Suppressor macrophage (primary cell): ENCODE data around the gene RAB27A.
"Not testable (repeated sequence)": the region's sequence is repeated elsewhere in the genome, so short reads cannot be mapped to it uniquely, and the experiment has no call there.

ENCODE experiments used
- DNase-seq, 4 experiments: peaks; one replicate each; pipeline ENCODE4 v3.0.0-alpha.2; 2020 to 2022

The RAB27A gene

DNA sequence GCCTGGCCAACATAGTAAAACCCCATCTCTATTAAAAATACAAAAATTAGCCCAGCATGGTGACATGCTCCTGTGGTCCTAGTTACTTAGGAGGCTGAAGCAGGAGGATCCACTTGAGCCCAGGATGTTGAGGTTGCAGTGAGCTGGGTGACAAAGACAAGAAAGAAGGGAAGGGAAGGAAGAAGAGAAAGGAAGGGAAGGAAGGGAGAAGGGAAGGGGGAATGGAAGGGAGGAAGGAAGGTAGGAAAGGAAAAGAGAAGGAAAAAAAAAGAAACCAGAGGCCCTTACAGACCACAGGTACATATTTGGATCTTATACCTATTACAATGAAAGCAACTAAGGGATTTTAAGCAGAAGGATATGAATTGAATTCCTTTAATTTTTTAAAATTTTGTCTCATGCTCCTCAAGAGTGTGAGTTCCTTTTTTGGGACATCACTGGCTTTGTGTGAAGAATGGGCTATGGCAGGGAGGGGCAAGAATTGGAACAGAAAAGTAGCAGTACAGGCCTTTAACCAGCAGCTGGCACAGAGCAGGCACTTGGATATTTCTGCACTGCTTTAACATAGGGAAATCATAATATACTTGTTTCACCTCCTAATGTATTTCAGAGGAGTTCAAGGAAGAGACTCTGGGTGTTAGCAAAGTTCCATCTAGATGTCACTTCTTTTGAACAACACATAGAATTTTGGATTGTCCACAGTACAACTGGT, 7.9 kb downstream of the RAB27A start:
- DNase-seq = peak in 3 of 4 experiments; percentile 25 to 37 (median 34)

DNA sequence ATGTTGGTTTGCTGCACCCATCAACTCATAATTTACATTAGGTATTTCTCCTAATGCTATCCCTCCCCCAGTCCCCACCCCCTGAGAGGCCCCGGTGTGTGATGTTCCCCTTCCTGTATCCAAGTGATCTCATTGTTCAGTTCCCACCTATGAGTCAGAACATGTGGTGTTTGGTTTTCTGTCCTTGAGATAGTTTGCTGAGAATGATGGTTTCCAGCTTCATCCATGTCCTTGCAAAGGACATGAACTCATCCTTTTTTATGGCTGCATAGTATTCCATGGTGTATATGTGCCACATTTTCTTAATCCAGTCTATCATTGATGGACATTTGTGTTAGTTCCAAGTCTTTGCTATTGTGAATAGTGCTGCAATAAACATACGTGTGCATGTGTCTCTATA, 9.0 kb downstream of the RAB27A start:
- DNase-seq = peak in 1 of 4 experiments; percentile 31

- DNase-seq = peak; percentile 66 to 79 (median 74)
Observed at GRCh38 chr15:55279746-55280351, 9.8 kb downstream of the RAB27A start.

- DNase-seq = no peak
Observed at GRCh38 chr15:55279100-55279745, 10.4 kb downstream of the RAB27A start.

GRCh38 chr15:55277715-55278114, 11.9 kb downstream of the RAB27A start:
- no peak for DNase-seq

GRCh38 chr15:55277116-55277564, 12.5 kb downstream of the RAB27A start:
- DNase-seq = peak in 2 of 4 experiments; percentile 24 to 46

DNA sequence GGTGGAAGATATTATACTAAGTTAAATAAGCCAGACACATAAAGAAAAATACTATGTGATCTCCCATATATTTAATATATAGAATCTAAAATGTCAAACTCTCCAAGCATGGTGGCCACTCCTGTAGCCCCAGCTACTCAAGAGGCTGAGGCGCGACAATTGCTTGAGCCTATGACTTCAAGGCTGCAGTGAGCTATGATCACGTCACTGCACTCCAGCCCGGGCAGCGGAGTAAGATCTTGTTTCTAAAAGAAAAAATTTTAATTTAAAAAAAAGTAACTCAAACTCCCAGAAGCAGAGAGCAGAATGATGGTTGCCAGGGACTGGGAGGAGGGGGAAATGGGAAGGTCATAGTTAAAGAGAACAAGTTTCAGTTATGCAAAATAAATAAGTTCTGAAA, 13.3 kb downstream of the RAB27A start:
- DNase-seq = no peak

GRCh38 chr15:55270291-55270690, 19.3 kb downstream of the RAB27A start:
- no peak for DNase-seq

- DNase-seq = no peak
Observed at GRCh38 chr15:55268176-55268695, 21.4 kb downstream of the RAB27A start.

DNA sequence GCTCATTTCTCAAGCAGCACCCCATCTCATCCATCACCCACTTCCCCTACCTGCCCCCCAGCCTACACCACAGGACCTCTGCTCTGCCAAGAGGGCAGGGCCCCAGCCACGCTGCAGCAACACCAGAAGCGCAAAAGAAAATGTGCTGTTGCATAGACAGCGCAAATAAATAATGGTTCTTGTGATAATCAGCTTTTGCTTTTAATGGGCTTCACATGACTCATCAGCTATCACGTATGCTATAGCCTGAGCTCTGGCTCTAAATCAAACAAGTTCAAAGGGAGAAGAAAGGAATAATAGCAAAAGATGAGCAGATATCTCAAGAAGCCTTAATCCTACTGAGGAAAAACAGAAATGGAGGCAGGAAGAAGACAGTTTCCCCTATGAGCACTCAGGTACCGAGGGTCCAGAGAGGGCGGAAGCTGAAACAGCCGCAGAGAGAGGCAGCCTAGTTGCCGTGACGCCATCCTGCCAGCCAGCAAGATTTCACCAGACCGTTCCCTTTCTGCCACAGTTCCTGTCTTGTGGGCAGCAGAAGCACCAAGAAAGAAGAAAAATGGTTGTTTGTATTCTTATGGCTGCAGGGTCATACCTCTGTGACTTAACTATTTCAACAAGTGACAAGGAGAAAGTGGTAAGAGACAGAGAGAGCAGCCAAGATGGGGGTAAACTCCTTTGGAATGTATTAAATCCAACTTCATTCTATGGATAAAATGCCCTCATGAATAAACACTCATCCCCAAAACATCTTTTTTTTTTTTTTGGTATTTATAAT, 22.0 kb downstream of the RAB27A start:
- DNase-seq = peak; percentile 78 to 87 (median 86)

GRCh38 chr15:55266547-55266946, 23.1 kb downstream of the RAB27A start:
- no peak for DNase-seq

DNA sequence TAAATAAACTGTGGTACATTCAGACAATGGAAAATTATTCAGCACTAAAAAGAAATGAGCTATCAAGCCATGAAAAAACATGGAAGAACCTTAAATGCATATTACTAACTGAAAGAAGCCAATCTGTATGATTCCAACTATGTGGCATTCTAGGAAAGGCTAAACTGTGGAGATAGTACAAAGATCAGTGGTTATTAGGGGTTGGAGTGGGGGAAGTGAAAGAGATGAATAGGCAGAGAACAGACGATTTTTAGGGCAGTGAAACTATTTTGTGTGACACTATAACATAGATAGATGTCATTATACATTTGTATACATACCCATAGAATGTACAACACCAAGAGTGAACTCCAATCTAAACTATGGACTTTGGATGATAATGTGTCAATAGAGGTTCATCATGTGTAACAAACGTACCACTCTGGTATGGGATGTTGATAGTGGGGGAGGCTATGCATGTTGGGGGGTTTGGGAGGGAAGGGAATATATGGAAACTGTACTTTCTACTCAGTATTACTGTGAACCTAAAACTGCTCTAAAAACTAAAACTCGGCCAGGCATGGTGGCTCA, 29.0 kb downstream of the RAB27A start:
- peak in 1 of 4 experiments; percentile 52 for DNase-seq

GRCh38 chr15:55257938-55258337, 31.7 kb downstream of the RAB27A start:
- no peak for DNase-seq

DNA sequence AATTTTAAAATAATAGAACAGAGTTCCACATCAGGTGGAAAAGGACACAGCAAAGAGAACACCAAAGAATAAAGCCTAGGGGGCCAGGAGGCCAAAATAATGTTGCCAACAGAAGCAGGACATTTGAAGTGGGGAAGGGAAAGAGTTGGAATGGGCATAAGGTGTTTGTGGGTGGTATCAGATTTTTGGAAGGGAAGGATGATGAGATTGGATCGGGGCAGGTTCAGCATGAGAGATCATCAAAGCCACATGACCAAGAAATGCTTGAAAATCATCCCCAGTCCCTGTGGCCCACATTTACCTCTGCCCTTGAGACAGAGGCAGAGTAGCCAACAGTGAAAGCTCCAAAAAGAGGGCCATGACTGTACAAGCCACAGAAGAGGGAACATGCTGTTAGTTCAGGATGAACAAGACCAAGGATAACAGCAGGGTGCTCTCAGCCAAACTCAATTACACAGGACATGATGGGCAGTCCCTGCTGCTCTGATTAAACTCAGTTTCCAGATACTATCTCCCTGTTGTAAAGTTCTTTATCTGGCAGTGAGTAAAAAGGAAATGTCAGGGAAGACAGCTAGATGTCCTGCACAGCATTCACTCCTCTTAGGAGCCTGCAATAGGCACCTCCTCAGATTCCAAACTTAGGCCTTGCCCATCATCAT, 32.5 kb downstream of the RAB27A start:
- DNase-seq = no peak

GRCh38 chr15:55256281-55257011, 33.2 kb downstream of the RAB27A start:
- DNase-seq = no peak

- peak in 3 of 4 experiments; percentile 16 to 47 (median 26) for DNase-seq
Observed at GRCh38 chr15:55255714-55256113, 33.9 kb downstream of the RAB27A start.

- peak in 3 of 4 experiments; percentile 16 to 37 (median 19) for DNase-seq
Observed at GRCh38 chr15:55254916-55255679, 34.5 kb downstream of the RAB27A start.

- peak in 2 of 4 experiments; percentile 45 to 57 for DNase-seq
Observed at GRCh38 chr15:55253580-55253979, 36.0 kb downstream of the RAB27A start.

- DNase-seq = not testable (repeated sequence)
Observed at GRCh38 chr15:55252201-55252600, 37.4 kb downstream of the RAB27A start.

DNA sequence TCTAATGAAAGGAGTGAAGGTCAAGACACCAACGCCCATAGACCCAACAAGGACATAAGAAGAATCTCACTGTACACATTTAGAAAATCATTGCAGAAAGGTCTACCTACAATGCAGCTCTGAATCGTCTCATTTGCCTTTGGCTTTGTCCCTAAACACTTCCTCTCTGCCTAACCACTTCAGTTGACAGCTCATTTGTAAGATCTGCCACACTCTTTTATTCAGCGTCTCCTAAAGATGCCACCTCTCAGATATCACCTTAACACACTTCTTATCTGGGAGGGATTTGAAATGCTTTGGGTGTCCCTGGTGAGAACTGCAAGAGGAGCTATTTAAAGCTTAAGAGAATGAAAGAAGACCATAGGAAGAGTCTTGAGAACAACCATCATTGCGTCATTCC, 38.7 kb downstream of the RAB27A start:
- DNase-seq = peak in 1 of 4 experiments; percentile 21
